ENCODE results near the gene SIRT4.

- TF ChIP-seq, protein P1, sequence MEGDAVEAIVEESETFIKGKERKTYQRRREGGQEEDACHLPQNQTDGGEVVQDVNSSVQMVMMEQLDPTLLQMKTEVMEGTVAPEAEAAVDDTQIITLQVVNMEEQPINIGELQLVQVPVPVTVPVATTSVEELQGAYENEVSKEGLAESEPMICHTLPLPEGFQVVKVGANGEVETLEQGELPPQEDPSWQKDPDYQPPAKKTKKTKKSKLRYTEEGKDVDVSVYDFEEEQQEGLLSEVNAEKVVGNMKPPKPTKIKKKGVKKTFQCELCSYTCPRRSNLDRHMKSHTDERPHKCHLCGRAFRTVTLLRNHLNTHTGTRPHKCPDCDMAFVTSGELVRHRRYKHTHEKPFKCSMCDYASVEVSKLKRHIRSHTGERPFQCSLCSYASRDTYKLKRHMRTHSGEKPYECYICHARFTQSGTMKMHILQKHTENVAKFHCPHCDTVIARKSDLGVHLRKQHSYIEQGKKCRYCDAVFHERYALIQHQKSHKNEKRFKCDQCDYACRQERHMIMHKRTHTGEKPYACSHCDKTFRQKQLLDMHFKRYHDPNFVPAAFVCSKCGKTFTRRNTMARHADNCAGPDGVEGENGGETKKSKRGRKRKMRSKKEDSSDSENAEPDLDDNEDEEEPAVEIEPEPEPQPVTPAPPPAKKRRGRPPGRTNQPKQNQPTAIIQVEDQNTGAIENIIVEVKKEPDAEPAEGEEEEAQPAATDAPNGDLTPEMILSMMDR (IDR thresholded peaks at IDR 0.05), result no peak
- TF ChIP-seq POLR2A (IDR thresholded peaks at IDR 0.05) (no peak), POLR2AphosphoS5 (IDR thresholded peaks at IDR 0.05) (no peak)
Observed at GRCh38 chr12:120343692-120344091, 41.6 kb downstream of the SIRT4 start.

Data from suprapubic skin (tissue), 4 donors.